ENCODE data around the gene ASPSCR1. TPM values are rescaled to one million over a fixed set of nuclear protein-coding genes. Genes with fewer than 3 reads are reported as not detected.

The ASPSCR1 gene
- total RNA-seq, 2 donors from 2014 or later, result 20.6 to 41.3 TPM

DNA sequence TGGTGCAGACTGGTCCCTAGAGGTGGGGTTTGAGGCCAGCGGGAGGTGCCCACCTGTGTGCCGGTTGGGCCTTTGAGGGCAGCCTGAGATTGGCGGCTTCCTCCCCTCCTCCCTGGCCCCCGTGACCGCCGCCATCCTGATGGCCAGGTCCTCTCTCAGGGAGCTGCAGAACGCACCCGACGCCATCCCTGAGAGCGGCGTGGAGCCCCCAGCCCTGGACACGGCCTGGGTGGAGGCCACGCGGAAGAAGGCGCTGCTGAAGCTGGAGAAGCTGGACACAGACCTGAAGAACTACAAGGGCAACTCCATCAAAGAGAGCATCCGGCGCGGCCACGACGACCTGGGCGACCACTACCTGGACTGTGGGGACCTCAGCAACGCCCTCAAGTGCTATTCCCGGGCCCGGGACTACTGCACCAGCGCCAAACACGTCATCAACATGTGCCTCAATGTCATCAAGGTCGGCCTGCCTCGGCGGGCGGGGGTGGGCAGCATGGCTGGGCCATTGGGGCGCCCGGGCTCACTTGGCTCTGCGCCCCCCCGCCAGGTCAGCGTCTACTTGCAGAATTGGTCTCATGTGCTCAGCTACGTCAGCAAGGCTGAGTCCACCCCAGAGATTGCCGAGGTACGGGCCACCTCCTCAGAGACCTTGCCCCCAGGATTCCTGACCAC is 77.1 kb downstream of the ASPSCR1 start:
- peaks cover 9 to 36% of the 10 kb centered on the region in 2 donors for H3K4me1 ChIP-seq (ENCODE audit: control insufficient read depth in 1 of 2, low read depth in 2 of 2)
- DNase-seq (ENCODE audit: low spot score), result no peak

DNA sequence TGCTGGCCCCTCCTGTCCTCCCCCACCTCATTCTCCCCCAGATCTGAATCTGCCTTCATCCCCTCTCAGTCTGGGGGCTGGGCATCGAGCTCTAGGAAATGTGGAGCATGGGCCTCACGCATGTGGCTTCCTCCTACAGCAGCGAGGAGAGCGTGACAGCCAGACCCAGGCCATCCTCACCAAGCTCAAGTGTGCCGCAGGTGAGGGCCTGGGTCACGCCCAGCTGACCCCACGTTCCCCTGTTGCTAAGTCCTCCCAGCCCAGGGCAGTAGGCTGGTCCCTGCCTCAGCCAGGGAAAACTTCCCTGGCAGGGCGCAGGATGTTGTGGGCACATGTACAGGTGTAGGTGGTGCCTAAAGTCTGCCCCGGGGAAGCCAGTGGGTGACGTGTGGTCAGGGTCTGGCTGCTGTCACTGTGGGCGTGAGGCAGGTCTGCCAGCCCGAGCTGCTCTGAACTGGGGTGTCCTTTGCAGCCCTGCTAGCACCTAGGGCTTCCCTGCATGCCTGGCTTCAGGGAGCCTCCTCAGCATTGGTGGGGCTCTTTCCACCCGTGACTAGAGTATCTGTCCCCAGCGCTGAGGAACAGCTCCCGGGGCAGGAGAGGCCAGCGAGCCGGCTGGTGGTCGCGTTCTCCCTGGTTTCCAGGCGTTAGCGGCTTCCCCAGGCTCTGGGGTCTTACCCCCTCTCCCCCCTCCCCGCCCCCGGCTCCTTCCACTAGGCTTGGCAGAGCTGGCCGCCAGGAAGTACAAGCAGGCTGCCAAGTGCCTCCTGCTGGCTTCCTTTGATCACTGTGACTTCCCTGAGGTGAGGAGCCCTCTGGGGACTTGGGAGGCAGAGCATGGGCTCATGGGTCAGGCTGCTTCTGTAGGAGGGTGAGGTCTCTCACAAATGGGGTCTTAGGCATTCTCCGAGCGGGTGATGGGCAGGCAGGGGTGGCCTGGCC is 77.9 kb downstream of the ASPSCR1 start:
- TF ChIP-seq, protein P1, sequence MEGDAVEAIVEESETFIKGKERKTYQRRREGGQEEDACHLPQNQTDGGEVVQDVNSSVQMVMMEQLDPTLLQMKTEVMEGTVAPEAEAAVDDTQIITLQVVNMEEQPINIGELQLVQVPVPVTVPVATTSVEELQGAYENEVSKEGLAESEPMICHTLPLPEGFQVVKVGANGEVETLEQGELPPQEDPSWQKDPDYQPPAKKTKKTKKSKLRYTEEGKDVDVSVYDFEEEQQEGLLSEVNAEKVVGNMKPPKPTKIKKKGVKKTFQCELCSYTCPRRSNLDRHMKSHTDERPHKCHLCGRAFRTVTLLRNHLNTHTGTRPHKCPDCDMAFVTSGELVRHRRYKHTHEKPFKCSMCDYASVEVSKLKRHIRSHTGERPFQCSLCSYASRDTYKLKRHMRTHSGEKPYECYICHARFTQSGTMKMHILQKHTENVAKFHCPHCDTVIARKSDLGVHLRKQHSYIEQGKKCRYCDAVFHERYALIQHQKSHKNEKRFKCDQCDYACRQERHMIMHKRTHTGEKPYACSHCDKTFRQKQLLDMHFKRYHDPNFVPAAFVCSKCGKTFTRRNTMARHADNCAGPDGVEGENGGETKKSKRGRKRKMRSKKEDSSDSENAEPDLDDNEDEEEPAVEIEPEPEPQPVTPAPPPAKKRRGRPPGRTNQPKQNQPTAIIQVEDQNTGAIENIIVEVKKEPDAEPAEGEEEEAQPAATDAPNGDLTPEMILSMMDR (IDR thresholded peaks at IDR 0.05), result no peak
- Histone ChIP-seq H3K27me3 (replicated peaks; ENCODE audit: insufficient read depth) (no peaks in the 10 kb centered on the region), H3K4me3 (no peak overlapping the region), H3K9me3 (no peaks in the 10 kb centered on the region), H3K27ac (no peak overlapping the region), H3K4me1 (ENCODE audit: control insufficient read depth in 1 of 2, low read depth in 2 of 2) (peaks cover 9 to 28% of the 10 kb centered on the region in 2 donors), H3K36me3 (peaks cover 43% of the 10 kb centered on the region)
- ATAC-seq (ENCODE audit: insufficient number of reproducible peaks, low FRiP score, low read depth), result no peak
- DNase-seq (ENCODE audit: low spot score), result no peak

More for the DNA sequence above, 77.1 kb downstream of the ASPSCR1 start:
- Histone ChIP-seq H3K9me3 (no peaks in the 10 kb centered on the region), H3K27me3 (replicated peaks; ENCODE audit: insufficient read depth) (no peaks in the 10 kb centered on the region), H3K27ac (no peak overlapping the region), H3K36me3 (peaks cover 39% of the 10 kb centered on the region), H3K4me3 (no peak overlapping the region)
- TF ChIP-seq, protein P1 (IDR thresholded peaks at IDR 0.05), result no peak
- ATAC-seq (ENCODE audit: insufficient number of reproducible peaks, low FRiP score, low read depth), result no peak

DNA sequence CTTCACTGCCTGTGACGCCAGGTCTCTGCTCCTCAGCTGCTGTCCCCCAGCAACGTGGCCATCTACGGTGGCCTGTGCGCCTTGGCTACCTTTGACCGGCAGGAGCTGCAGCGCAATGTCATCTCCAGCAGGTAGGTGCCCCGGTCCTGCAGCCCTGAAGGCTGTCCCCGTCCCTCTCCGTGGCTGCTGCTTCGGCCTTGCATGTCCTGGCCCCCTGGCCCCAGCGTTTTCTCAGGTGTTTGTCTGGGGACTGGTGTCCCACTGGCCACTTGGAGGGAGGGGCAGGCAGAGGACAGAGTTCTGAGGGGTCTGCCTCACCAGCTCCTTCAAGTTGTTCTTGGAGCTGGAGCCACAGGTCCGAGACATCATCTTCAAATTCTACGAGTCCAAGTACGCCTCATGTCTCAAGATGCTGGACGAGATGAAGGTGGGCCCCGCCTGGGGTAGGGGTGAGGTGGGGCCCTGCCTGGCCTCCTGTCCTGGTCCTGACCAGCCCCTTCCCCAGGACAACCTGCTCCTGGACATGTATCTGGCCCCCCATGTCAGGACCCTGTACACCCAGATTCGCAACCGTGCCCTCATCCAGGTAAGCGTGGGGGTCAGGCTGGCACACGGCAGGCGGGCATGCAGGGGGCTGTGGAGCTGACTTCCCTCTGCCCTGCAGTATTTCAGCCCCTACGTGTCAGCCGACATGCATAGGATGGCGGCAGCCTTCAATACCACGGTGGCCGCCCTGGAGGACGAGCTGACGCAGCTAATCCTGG is 78.7 kb downstream of the ASPSCR1 start:
- DNase-seq (ENCODE audit: low spot score) (no peak), ATAC-seq (ENCODE audit: insufficient number of reproducible peaks, low FRiP score, low read depth) (no peak)
- Histone ChIP-seq H3K27me3 (replicated peaks; ENCODE audit: insufficient read depth) (no peaks in the 10 kb centered on the region), H3K36me3 (peaks cover 50% of the 10 kb centered on the region), H3K4me1 (ENCODE audit: control insufficient read depth in 1 of 2, low read depth in 2 of 2) (peaks cover 9 to 19% of the 10 kb centered on the region in 2 donors), H3K4me3 (no peak overlapping the region), H3K9me3 (no peaks in the 10 kb centered on the region), H3K27ac (no peak overlapping the region)
- TF ChIP-seq, protein P1 (IDR thresholded peaks at IDR 0.05), result no peak

DNA sequence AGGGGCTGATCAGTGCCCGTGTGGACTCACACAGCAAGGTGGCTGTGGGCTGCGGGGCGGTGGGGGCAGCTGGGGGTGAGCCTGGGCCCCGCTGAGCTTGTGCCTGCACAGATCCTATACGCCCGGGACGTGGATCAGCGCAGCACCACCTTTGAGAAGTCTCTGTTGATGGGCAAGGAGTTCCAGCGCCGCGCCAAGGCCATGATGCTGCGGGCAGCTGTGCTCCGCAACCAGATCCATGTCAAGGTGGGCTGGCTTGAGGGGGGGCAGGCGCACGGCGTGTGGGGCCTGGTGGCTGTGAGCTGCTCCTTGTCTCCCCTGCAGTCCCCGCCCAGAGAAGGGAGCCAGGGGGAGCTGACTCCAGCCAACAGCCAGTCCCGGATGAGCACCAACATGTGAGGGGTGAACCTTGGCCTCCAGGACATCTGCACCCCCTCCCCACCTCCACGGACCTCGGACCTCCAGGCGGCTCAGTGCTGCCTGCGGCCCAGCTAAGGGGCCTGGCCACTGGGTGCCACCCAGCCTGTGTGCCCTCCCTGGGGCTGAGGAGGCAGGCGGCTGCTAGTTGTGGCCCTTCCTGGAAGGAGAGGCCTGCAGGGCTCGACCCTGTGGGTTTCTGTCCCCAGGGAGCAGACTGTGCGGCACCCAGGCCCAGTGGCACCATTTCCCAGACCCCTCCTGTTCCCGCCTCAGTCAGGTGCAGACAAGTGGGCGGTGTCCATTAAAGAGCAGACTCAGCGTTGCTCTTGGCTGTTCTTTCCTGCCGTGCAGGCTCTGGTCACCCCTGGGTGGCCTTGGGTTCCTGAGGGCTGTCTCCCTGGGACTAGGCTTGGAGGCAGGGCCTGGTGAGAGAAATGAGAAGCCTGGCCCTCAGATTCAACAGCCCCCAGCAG is 79.5 kb downstream of the ASPSCR1 start:
- DNase-seq (ENCODE audit: low spot score), result no peak
- peaks cover 54% of the 10 kb centered on the region for H3K36me3 ChIP-seq
- H3K4me3 ChIP-seq, result no peak overlapping the region
- ATAC-seq (ENCODE audit: insufficient number of reproducible peaks, low FRiP score, low read depth), result no peak
- H3K9me3 ChIP-seq, result no peaks in the 10 kb centered on the region
- H3K4me1 ChIP-seq (ENCODE audit: control insufficient read depth in 1 of 2, low read depth in 2 of 2), result peaks cover 9 to 19% of the 10 kb centered on the region in 2 donors
- no peak overlapping the region for H3K27ac ChIP-seq
- no peaks in the 10 kb centered on the region for H3K27me3 ChIP-seq (replicated peaks; ENCODE audit: insufficient read depth)
- TF ChIP-seq, protein P1 (IDR thresholded peaks at IDR 0.05), result no peak

Data from thoracic aorta (tissue), 2 donors.